Stomach (tissue), 4 donors: ENCODE measurements around the gene HOXD4.

ENCODE experiments used
- CTCF ChIP-seq, 7 experiments: fragments of 450-650 bp in 4 of 7; fragments of 200-600 bp in 3 of 7; sonication (generic) in 3 of 7; IDR thresholded peaks; one replicate each; pipeline ENCODE4 v1.5.1; 2016 to 2019; ENCODE audit warnings: antibody characterized with exemption in 7 of 7, control low read depth in 2 of 7, mild to moderate bottlenecking in 1 of 7
- POLR2A ChIP-seq, 4 donors: fragments of 450-650 bp; IDR thresholded peaks; one replicate each; pipeline ENCODE4 v1.6.1; 2016; ENCODE audit warnings: antibody characterized with exemption in 4 of 4, control low read depth in 2 of 4, mild to moderate bottlenecking in 1 of 4, moderate library complexity in 1 of 4
- POLR2AphosphoS5 ChIP-seq, 3 donors: sonication (generic); formaldehyde crosslinking; IDR thresholded peaks; one replicate each; pipeline ENCODE4 v1.6.1; 2016; ENCODE audit warnings: antibody characterized with exemption in 3 of 3

GRCh38 chr2:176149939-176150583 lies 1.3 kb upstream of the HOXD4 start:
- no peak for TF ChIP-seq POLR2AphosphoS5 (IDR thresholded peaks at IDR 0.05)
- no peak for TF ChIP-seq CTCF (IDR thresholded peaks at IDR 0.05)
- TF ChIP-seq POLR2A (IDR thresholded peaks at IDR 0.05), result no peak
